Pancreas (tissue), 8 donors: ENCODE measurements around the gene DYNC2I2. TPM values are rescaled to one million over a fixed set of nuclear protein-coding genes. Genes with fewer than 3 reads are reported as not detected.

Experiments used
- polyA plus RNA-seq, 2 donors: library from polyadenylated mRNA; stranded (reverse); fragments of 200-250 nt; gene quantifications; one replicate each; pipeline ENCODE4 v1.2.3, GENCODE V29; 2013
- total RNA-seq, 6 donors: library from RNA; stranded (reverse); fragmentation: NEBNext Ultra II Directional in 4 of 6; extraction: Animal tissue kit (Norgen Biotek cat#: 25700) in 4 of 6; gene quantifications; one replicate each; pipeline versions ENCODE4 v1.2.1 to v1.2.4, GENCODE V29; 2021 to 2023
- donor health status: healthy with polysubstance abuse.
- donor health status: DM: no; HTN: no; CAD: no; lungs with moderate emphysema.
- donor health status: DM: no; HTN: no; CAD: no.
- donor health status: Bipolar disorder and iron deficiency.
- donor health status: DM: yes; HTN: yes; CAD: no.
- donor health status: DM: no; HTN: no; CAD: no.
- donor health status: DM: no; HTN: no; CAD: no.
- donor health status: DM: yes; HTN: yes; CAD: no.

The DYNC2I2 gene
- total and polyA plus RNA-seq, 8 donors, result 19.5 to 90.3 (median 21.7) TPM

Other genes starting within 250 kb of the DYNC2I2 start
- 10 to 100 TPM; 13.0 to 29.9 (median 16.6) TPM for gene CERCAM, start 236.0 kb downstream of the DYNC2I2 start, total RNA-seq
- 10 to 100 TPM; 21.3 to 24.7 TPM for gene CERCAM, start 236.0 kb downstream of the DYNC2I2 start, polyA plus RNA-seq
- gene ODF2, start 200.8 kb downstream of the DYNC2I2 start, total RNA-seq, result 10 to 100 TPM in 2 of 6 donors, 1 to 10 TPM in 4; 8.0 to 14.5 (median 9.3) TPM
- gene ODF2, start 200.8 kb downstream of the DYNC2I2 start, polyA plus RNA-seq, result 10 to 100 TPM; 10.9 to 15.0 TPM
- 10 to 100 TPM in 1 of 6 donors, 1 to 10 TPM in 5; 4.8 to 11.1 (median 8.0) TPM for gene GLE1, start 152.1 kb downstream of the DYNC2I2 start, total RNA-seq
- gene GLE1, start 152.1 kb downstream of the DYNC2I2 start, polyA plus RNA-seq, result 10 to 100 TPM in 1 of 2 donors, 1 to 10 TPM in 1; 5.1 to 11.2 TPM
- gene SPTAN1, start 104.3 kb downstream of the DYNC2I2 start, total RNA-seq, result 100 to 1,000 TPM in 2 of 6 donors, 10 to 100 TPM in 4; 58.6 to 155 (median 77.1) TPM
- gene SPTAN1, start 104.3 kb downstream of the DYNC2I2 start, polyA plus RNA-seq, result 100 to 1,000 TPM; 123 to 143 TPM
- 100 to 1,000 TPM; 107 to 162 (median 150) TPM for gene SET, start 32.4 kb upstream of the DYNC2I2 start, total RNA-seq
- gene SET, start 32.4 kb upstream of the DYNC2I2 start, polyA plus RNA-seq, result 10 to 100 TPM; 42.9 to 77.3 TPM
- gene PKN3, start 45.7 kb upstream of the DYNC2I2 start, total RNA-seq, result 1 to 10 TPM; 2.5 to 4.3 (median 3.7) TPM
- gene PKN3, start 45.7 kb upstream of the DYNC2I2 start, polyA plus RNA-seq, result 10 to 100 TPM; 10.0 to 11.0 TPM
- 10 to 100 TPM; 18.3 to 31.5 (median 25.4) TPM for gene ZDHHC12, start 67.3 kb upstream of the DYNC2I2 start, total RNA-seq
- gene ZDHHC12, start 67.3 kb upstream of the DYNC2I2 start, polyA plus RNA-seq, result 10 to 100 TPM; 27.6 to 56.9 TPM
- 10 to 100 TPM; 15.8 to 23.4 (median 17.9) TPM for gene ZER1, start 115.1 kb upstream of the DYNC2I2 start, total RNA-seq
- gene ZER1, start 115.1 kb upstream of the DYNC2I2 start, polyA plus RNA-seq, result 10 to 100 TPM; 16.9 to 22.6 TPM
- 10 to 100 TPM; 10.9 to 18.5 (median 12.7) TPM for gene TBC1D13, start 130.4 kb upstream of the DYNC2I2 start, total RNA-seq
- 10 to 100 TPM; 15.7 to 17.2 TPM for gene TBC1D13, start 130.4 kb upstream of the DYNC2I2 start, polyA plus RNA-seq
- gene ENDOG, start 161.7 kb upstream of the DYNC2I2 start, total RNA-seq, result 10 to 100 TPM; 12.2 to 23.0 (median 14.3) TPM
- gene ENDOG, start 161.7 kb upstream of the DYNC2I2 start, polyA plus RNA-seq, result 10 to 100 TPM; 14.0 to 16.0 TPM
- 10 to 100 TPM; 14.8 to 28.0 (median 20.6) TPM for gene SPOUT1, start 172.9 kb upstream of the DYNC2I2 start, total RNA-seq
- gene SPOUT1, start 172.9 kb upstream of the DYNC2I2 start, polyA plus RNA-seq, result 10 to 100 TPM; 28.8 to 32.8 TPM
- gene KYAT1, start 225.1 kb upstream of the DYNC2I2 start, total RNA-seq, result 1 to 10 TPM; 1.1 to 2.9 (median 1.5) TPM
- gene KYAT1, start 225.1 kb upstream of the DYNC2I2 start, polyA plus RNA-seq, result 1 to 10 TPM; 4.2 to 5.2 TPM
- gene LRRC8A, start 225.3 kb upstream of the DYNC2I2 start, total RNA-seq, result 10 to 100 TPM in 4 of 6 donors, 1 to 10 TPM in 2; 8.7 to 20.4 (median 10.4) TPM
- gene LRRC8A, start 225.3 kb upstream of the DYNC2I2 start, polyA plus RNA-seq, result 10 to 100 TPM in 1 of 2 donors, 1 to 10 TPM in 1; 9.2 to 10.1 TPM